Natural killer cell (primary cell): Measurements from ENCODE around the gene SNCG. TPM values are rescaled to one million over a fixed set of nuclear protein-coding genes. Genes with fewer than 3 reads are reported as not detected.

Source experiments
- ATAC-seq, 3 donors: fragments of 150-1000 bp in 2 of 3; fragments of 200-7000 bp in 1 of 3; cut with Tn5 transposase; 1 replicate in 1 of 3; 2 replicates in 2 of 3; pipeline ENCODE4 v1.10.0; 2021; ENCODE audit warnings: mild to moderate bottlenecking in 2 of 3, moderate library complexity in 2 of 3
- DNase-seq, 2 donors: peaks; one replicate each; pipeline versions ENCODE4 v3.0.0 to v3.0.0-alpha.2; 2013 to 2021; ENCODE audit warnings: mixed read lengths in 1 of 2
- H3K27ac ChIP-seq: one replicate; pipeline ENCODE4 v1.5.1; 2013; ENCODE audit warnings: mild to moderate bottlenecking, low read length
- H3K27me3 ChIP-seq: one replicate; pipeline ENCODE4 v1.6.1; 2013; ENCODE audit warnings: low read length; ENCODE audit not compliant: control insufficient read depth, insufficient read depth
- H3K36me3 ChIP-seq: one replicate; pipeline ENCODE4 v1.6.1; 2013; ENCODE audit warnings: low read length; ENCODE audit not compliant: control insufficient read depth, insufficient read depth
- H3K4me1 ChIP-seq: one replicate; pipeline ENCODE4 v1.6.1; 2013; ENCODE audit warnings: low read length; ENCODE audit not compliant: control insufficient read depth, insufficient read depth
- H3K4me3 ChIP-seq: one replicate; pipeline ENCODE4 v1.5.1; 2013; ENCODE audit warnings: low read length
- H3K9me3 ChIP-seq: one replicate; pipeline ENCODE4 v1.6.1; 2013; ENCODE audit warnings: low read length; ENCODE audit not compliant: control insufficient read depth, insufficient read depth
- H3K27ac Mint-ChIP-seq, 2 donors: one replicate each; pipeline ENCODE4 v1.8.0; 2022; ENCODE audit warnings: mild to moderate bottlenecking in 2 of 2, mixed read lengths in 2 of 2, moderate library complexity in 1 of 2
- H3K27me3 Mint-ChIP-seq, 2 donors: one replicate each; pipeline ENCODE4 v1.8.0; 2022; ENCODE audit warnings: low read depth in 2 of 2, mixed read lengths in 2 of 2
- H3K36me3 Mint-ChIP-seq: one replicate; pipeline ENCODE4 v1.8.0; 2022; ENCODE audit warnings: mixed read lengths
- H3K4me1 Mint-ChIP-seq, 2 donors: one replicate each; pipeline ENCODE4 v1.8.0; 2022; ENCODE audit warnings: mixed read lengths in 2 of 2
- H3K4me3 Mint-ChIP-seq: one replicate; pipeline ENCODE4 v1.8.0; 2022; ENCODE audit warnings: mild to moderate bottlenecking, moderate library complexity, mixed read lengths
- H3K9me3 Mint-ChIP-seq, 2 donors: one replicate each; pipeline ENCODE4 v1.8.0; 2022; ENCODE audit warnings: mixed read lengths in 2 of 2
- CTCF ChIP-seq: fragments of 200-600 bp; IDR thresholded peaks from one replicate; pipeline ENCODE4 v1.8.0; 2022; ENCODE audit warnings: antibody characterized with exemption
- WGBS: methylation state at CpG from one replicate; pipeline ENCODE4 v1.1.7; 2013; ENCODE audit warnings: missing lambda C conversion rate; ENCODE audit not compliant: insufficient coverage; 5-methylcytosine and 5-hydroxymethylcytosine counted together
- intact Hi-C: fragments of 100-400 bp; cut with micrococcal nuclease; formaldehyde crosslinking; loops from one replicate; pipeline ENCODE4 v1.14.2; 2022
- total RNA-seq, 4 donors: library from RNA; stranded (reverse); fragments of 120-200 nt in 1 of 4; gene quantifications; one replicate each; pipeline versions ENCODE4 v1.2.3 to v1.2.4, GENCODE V29; 2013 to 2022

The SNCG gene
- not detected for total RNA-seq
- total RNA-seq (2013) = not detected

- no peak within 1 kb of the TSS for H3K27ac Mint-ChIP-seq
- H3K4me1 Mint-ChIP-seq = no peaks in the 10 kb centered on the region
- Histone ChIP-seq H3K9me3 (peaks cover 2% of the 10 kb centered on the region), H3K27me3 (no peaks in the 10 kb centered on the region), H3K36me3 (no peaks in the 10 kb centered on the region), H3K27ac (no peak within 1 kb of the TSS), H3K4me3 (no peak within 1 kb of the TSS), H3K4me1 (peaks cover 13% of the 10 kb centered on the region)
- TF ChIP-seq CTCF = no peak
- H3K27me3 Mint-ChIP-seq = no peaks in the 10 kb centered on the region
- no peak for DNase-seq
- no peak for ATAC-seq
- no peak within 1 kb of the TSS for H3K4me3 Mint-ChIP-seq
- H3K9me3 Mint-ChIP-seq = no peaks in the 10 kb centered on the region
- WGBS = 71% methylated on average over 22 of the region's 22 CpGs
- no peaks in the 10 kb centered on the region for H3K36me3 Mint-ChIP-seq
- intact Hi-C loops = no loop called here
Observed at GRCh38 chr10:86958116-86958900, at the start of gene SNCG. TSS of gene SNCG (plus strand) at chr10:86958599. CDS start at chr10:86958698, 99 bp downstream.

- no peak for DNase-seq
- intact Hi-C loops = no loop called here
Observed at GRCh38 chr10:86914734-86915133, 43.7 kb upstream of the SNCG start.

GRCh38 chr10:86918022-86918471 is 40.4 kb upstream of the SNCG start:
- Histone ChIP-seq H3K4me3 (no peak overlapping the region), H3K36me3 (peaks cover 14% of the 10 kb centered on the region), H3K27me3 (no peaks in the 10 kb centered on the region), H3K4me1 (no peaks in the 10 kb centered on the region), H3K27ac (no peak overlapping the region), H3K9me3 (no peaks in the 10 kb centered on the region)
- Mint-ChIP-seq H3K4me1 (no peaks in the 10 kb centered on the region), H3K4me3 (no peak overlapping the region), H3K27ac (no peak overlapping the region), H3K9me3 (no peaks in the 10 kb centered on the region), H3K36me3 (peaks cover 6% of the 10 kb centered on the region), H3K27me3 (no peaks in the 10 kb centered on the region)
- no peak for TF ChIP-seq CTCF
- intact Hi-C loops = no loop called here
- WGBS = 88% methylated on average over 5 of the region's 5 CpGs
- DNase-seq = no peak
- ATAC-seq = no peak

More at GRCh38 chr10:86914734-86915133, 43.7 kb upstream of the SNCG start:
- no CpG with 5 or more reads among the region's 1 CpG for WGBS
- Histone ChIP-seq H3K27me3 (no peaks in the 10 kb centered on the region), H3K27ac (no peak overlapping the region), H3K4me1 (no peaks in the 10 kb centered on the region), H3K36me3 (peaks cover 4% of the 10 kb centered on the region), H3K9me3 (no peaks in the 10 kb centered on the region), H3K4me3 (no peak overlapping the region)
- TF ChIP-seq CTCF = no peak
- no peaks in the 10 kb centered on the region for H3K9me3 Mint-ChIP-seq
- no peaks in the 10 kb centered on the region for H3K4me1 Mint-ChIP-seq
- no peak overlapping the region for H3K27ac Mint-ChIP-seq
- H3K4me3 Mint-ChIP-seq = no peak overlapping the region
- no peaks in the 10 kb centered on the region for H3K36me3 Mint-ChIP-seq
- no peak for ATAC-seq
- H3K27me3 Mint-ChIP-seq = no peaks in the 10 kb centered on the region
